ENCODE data around the gene LOC101059915.

The LOC101059915 gene

DNA sequence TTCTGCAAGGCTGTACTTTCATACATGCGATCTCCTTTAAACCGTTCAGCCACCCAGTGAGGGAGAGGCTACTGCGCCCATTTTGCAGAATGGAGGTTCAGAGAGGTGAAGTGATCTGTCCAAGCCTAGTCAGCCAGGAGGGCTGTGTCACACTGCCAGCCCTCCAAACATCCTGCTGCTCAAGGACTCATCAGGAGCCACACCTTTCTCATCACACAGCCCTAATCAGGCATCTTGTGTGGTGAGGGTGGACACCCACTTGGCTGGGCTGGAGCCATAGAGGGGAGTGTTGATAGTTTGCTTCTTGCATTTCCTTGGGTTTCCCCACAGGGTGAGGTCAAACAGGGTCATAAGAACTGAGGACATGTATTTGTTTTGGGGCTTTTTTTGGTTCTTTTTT lies 43.6 kb upstream of the LOC101059915 start:
- 96% methylated on average over 3 of the region's 3 CpGs for WGBS
- Histone ChIP-seq H3K4me3 (no peak overlapping the region), H3K4me1 (peaks cover 14 to 25% (median 23%) of the 10 kb centered on the region in 4 donors), H3K27me3 (no peaks in the 10 kb centered on the region), H3K36me3 (no peaks in the 10 kb centered on the region), H3K9me3 (no peaks in the 10 kb centered on the region), H3K27ac (replicated peaks in 1 of 4) (peak overlapping the region in 2 of 4 donors; percentile 76 to 78)
- intact Hi-C loops (cut with DNase I), result no loop called here
- TF ChIP-seq, protein P1, sequence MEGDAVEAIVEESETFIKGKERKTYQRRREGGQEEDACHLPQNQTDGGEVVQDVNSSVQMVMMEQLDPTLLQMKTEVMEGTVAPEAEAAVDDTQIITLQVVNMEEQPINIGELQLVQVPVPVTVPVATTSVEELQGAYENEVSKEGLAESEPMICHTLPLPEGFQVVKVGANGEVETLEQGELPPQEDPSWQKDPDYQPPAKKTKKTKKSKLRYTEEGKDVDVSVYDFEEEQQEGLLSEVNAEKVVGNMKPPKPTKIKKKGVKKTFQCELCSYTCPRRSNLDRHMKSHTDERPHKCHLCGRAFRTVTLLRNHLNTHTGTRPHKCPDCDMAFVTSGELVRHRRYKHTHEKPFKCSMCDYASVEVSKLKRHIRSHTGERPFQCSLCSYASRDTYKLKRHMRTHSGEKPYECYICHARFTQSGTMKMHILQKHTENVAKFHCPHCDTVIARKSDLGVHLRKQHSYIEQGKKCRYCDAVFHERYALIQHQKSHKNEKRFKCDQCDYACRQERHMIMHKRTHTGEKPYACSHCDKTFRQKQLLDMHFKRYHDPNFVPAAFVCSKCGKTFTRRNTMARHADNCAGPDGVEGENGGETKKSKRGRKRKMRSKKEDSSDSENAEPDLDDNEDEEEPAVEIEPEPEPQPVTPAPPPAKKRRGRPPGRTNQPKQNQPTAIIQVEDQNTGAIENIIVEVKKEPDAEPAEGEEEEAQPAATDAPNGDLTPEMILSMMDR (IDR thresholded peaks at IDR 0.05), result no peak
- TF ChIP-seq POLR2A (IDR thresholded peaks at IDR 0.05; ENCODE audit: low read depth), result no peak
- no peak for TF ChIP-seq EP300 (IDR thresholded peaks at IDR 0.05)
- no peak for TF ChIP-seq POLR2AphosphoS5 (IDR thresholded peaks at IDR 0.05)
- DNase-seq (ENCODE audit: extremely low spot score), result no peak

- intact Hi-C loops (cut with DNase I), result no loop called here
- Histone ChIP-seq H3K4me3 (no peak overlapping the region), H3K4me1 (peaks cover 14 to 25% (median 23%) of the 10 kb centered on the region in 4 donors), H3K9me3 (no peaks in the 10 kb centered on the region), H3K36me3 (no peaks in the 10 kb centered on the region), H3K27ac (replicated peaks in 1 of 4) (no peak overlapping the region), H3K27me3 (no peaks in the 10 kb centered on the region)
- no peak for DNase-seq (ENCODE audit: extremely low spot score)
- TF ChIP-seq POLR2AphosphoS5 (IDR thresholded peaks at IDR 0.05) (no peak), EP300 (IDR thresholded peaks at IDR 0.05) (no peak), POLR2A (IDR thresholded peaks at IDR 0.05; ENCODE audit: low read depth) (no peak)
- TF ChIP-seq, protein P1 (IDR thresholded peaks at IDR 0.05), result no peak
- 87% methylated on average over 5 of the region's 5 CpGs for WGBS
Measured at GRCh38 chrX:71625471-71625870, 41.9 kb upstream of the LOC101059915 start.

GRCh38 chrX:71626576-71626975 lies 40.8 kb upstream of the LOC101059915 start:
- Histone ChIP-seq H3K36me3 (no peaks in the 10 kb centered on the region), H3K9me3 (no peaks in the 10 kb centered on the region), H3K4me3 (no peak overlapping the region), H3K27me3 (no peaks in the 10 kb centered on the region), H3K27ac (replicated peaks in 1 of 4) (no peak overlapping the region), H3K4me1 (peaks cover 14 to 22% (median 21%) of the 10 kb centered on the region in 4 donors)
- WGBS, result 65% methylated on average over 6 of the region's 6 CpGs
- DNase-seq (ENCODE audit: extremely low spot score), result no peak
- TF ChIP-seq EP300 (IDR thresholded peaks at IDR 0.05) (no peak), POLR2A (IDR thresholded peaks at IDR 0.05; ENCODE audit: low read depth) (no peak), POLR2AphosphoS5 (IDR thresholded peaks at IDR 0.05) (no peak)
- TF ChIP-seq, protein P1 (IDR thresholded peaks at IDR 0.05), result no peak
- intact Hi-C loops (cut with DNase I), result no loop called here

DNA sequence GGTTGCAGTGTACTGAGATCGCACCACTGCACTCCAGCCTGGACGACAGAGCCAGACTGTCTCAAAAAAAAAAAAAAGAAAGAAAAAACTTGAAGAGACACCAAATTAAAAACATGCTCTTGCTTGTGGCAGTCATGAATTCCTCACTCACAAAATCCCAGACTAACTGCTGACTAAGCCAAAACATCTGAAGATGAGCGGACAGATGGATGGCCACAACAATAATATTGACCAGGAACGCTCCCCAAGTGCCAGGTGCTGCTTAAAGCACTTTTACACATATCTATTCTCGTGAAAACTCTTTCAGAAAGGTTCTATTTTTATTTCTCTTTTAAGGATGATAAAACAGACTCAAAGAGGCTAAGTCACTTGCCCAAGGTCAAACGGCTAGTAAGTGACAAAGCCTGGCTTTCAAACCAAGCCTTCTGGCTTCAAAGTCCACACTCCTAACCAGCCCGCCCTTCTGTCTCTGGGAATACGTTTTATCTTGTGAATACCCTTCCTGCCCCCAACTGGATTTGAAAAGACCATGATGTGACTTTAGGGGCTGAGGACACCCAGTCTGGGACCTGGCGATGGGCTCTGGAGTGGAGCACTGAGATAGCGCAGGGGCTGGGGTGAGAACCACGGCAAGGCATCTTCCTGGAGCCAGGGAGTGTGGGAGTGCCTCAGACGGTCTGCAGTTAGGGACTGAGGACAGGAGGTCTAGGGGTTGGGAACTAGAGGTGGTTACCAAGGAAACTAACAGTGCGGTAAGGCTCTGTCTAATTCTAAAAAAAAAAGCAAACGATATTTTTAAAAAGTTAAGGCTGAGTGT lies 39.5 kb upstream of the LOC101059915 start:
- WGBS, result 85% methylated on average over 14 of the region's 14 CpGs
- H3K9me3 ChIP-seq, result no peaks in the 10 kb centered on the region
- no peak for DNase-seq (ENCODE audit: extremely low spot score)
- no peak overlapping the region for H3K27ac ChIP-seq (replicated peaks in 1 of 4)
- H3K4me1 ChIP-seq, result peaks cover 7 to 10% (median 9%) of the 10 kb centered on the region in 4 donors
- intact Hi-C loops (cut with DNase I), result no loop called here
- no peak overlapping the region for H3K4me3 ChIP-seq
- no peaks in the 10 kb centered on the region for H3K27me3 ChIP-seq
- TF ChIP-seq POLR2AphosphoS5 (IDR thresholded peaks at IDR 0.05), result no peak
- TF ChIP-seq, protein P1 (IDR thresholded peaks at IDR 0.05), result no peak
- no peak for TF ChIP-seq EP300 (IDR thresholded peaks at IDR 0.05)
- no peak for TF ChIP-seq POLR2A (IDR thresholded peaks at IDR 0.05; ENCODE audit: low read depth)
- H3K36me3 ChIP-seq, result no peaks in the 10 kb centered on the region
